COR-L47 (cell line): ENCODE measurements around the gene VAV3.
"Not testable (repeated sequence)": the region's sequence is repeated elsewhere in the genome, so short reads cannot be mapped to it uniquely, and the experiment has no call there.

Source experiments
- DNase-seq: peaks from one replicate; lab custom pipeline; 2025; lab: John Stamatoyannopoulos, UW

VAV3 gene

GRCh38 chr1:107935396-107936064 is 29.4 kb downstream of the VAV3 start:
- no peak for DNase-seq

DNA sequence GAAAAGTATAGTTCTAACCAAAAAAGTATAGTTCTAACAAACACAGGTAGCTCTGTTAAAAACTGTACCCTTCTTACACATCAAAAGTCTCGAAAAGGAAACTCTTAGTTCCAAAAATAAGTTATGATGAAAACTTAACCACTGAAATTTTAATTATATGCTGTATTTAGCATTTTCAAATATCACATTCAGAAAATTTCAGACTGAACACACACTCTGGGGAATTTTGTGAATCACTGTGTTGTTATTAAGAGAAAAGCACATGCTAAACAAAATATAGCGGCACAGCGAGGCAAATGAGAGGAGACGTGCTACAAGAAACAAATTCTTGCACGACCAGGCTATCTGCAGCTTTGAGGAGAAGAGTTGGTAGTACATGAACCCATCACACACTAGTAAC is 30.4 kb downstream of the VAV3 start:
- DNase-seq: no peak

DNA sequence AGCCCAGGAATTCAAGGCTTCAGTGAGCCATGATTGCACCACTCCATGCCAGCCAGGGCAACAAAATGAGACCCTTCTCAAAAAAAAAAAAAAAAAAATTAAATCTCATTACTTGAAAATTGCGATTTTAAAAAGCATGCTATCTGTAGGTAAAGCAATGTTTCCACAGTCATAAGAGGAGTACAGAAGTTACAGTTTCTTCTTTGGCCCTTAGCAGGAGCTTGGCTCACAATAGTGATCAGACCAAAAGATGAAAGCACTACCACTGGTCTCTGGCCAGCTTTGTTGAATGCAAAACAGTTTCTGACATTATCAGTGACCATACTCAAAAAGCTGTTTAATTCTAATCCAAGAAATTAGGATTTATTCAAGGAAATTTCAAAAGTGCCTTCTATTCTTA is 31.2 kb downstream of the VAV3 start:
- no peak for DNase-seq

- DNase-seq: no peak
These were observed 34.7 kb downstream of the VAV3 start for GRCh38 chr1:107930292-107930691.

GRCh38 chr1:107927820-107928219 is 37.2 kb downstream of the VAV3 start:
- no peak for DNase-seq

GRCh38 chr1:107926436-107927080 is 38.4 kb downstream of the VAV3 start:
- peak; percentile 38 for DNase-seq

DNA sequence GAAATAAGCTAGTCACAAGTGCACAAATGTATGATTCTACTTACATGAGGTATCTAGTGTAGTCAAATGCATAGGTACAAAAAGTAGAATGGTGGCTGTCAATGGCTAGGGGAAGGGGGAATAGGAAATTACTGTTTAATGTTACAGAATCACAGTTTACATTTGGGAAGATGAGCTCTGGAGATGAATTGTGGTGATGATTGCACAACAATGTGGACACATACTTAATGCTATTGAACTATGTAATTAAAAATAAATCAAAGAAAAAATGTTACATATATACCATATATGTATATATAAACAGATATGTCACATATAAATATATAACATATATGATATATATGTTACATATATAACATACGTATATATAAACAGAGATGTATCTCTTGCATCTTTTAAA is 39.4 kb downstream of the VAV3 start:
- DNase-seq: no peak

DNA sequence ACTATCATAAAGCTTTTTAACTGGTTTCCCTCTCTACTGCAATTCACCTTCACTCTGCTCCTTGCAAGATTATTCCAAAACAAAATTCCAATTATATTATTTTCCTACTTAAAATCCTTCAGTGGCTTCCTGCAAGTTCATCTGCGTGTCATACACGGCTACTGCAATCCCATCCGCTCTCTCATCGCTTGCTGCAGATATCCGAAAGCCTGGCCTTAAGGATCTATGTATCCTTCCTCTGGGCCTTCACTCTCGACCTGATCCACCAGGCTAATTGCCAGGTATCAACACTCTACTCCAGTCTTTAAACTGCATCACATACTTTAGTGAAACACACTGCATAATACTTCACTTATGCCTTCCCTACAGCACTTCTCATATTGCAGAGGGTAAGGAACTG is 44.0 kb downstream of the VAV3 start:
- DNase-seq: no peak

- DNase-seq: no peak
These were observed 44.4 kb downstream of the VAV3 start for GRCh38 chr1:107920561-107920960.

GRCh38 chr1:107919953-107920352 is 45.0 kb downstream of the VAV3 start:
- DNase-seq: no peak

- DNase-seq: no peak
These were observed 50.7 kb downstream of the VAV3 start for GRCh38 chr1:107914119-107914765.

DNA sequence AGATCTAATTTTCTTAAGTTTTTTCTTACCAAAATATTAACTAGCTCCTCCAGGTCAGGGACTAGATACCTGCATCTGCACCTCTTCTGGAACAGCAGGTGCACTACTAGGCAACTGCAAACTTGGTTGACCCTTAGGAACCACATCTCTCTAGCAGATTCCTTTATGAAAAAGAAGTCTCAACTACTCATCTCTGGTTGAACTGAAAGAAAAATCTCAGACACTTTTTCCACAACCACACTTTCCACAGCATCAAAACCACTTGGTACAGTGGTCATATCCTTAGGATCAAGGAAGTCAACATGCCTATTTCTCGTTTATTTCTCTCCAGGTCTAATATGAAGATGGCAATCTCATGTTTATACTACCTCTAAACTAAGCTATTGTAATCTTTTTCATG is 52.3 kb downstream of the VAV3 start:
- DNase-seq: no peak

- no peak for DNase-seq
These were observed 64.7 kb downstream of the VAV3 start for GRCh38 chr1:107900090-107900945.

DNA sequence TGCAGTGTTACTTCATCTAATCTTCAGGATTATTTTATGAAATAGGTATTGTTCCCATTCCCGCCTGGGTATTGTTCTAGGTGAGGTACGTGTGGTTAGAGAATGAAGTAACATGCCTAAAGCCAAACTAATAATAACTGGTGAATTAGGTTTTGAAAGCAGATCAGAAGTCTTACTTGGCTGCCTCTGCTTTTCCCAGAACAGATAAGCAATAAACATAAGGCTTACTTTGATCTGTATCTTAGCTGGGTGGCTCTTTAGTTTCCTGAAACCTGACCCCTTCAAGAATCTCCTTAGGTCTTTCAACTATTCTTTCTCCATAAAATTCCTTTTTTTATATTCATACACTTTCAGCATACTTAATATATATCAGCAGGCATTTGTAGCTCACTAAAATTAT is 65.3 kb downstream of the VAV3 start:
- DNase-seq: no peak

GRCh38 chr1:107897438-107898345 is 67.3 kb downstream of the VAV3 start:
- no peak for DNase-seq

DNA sequence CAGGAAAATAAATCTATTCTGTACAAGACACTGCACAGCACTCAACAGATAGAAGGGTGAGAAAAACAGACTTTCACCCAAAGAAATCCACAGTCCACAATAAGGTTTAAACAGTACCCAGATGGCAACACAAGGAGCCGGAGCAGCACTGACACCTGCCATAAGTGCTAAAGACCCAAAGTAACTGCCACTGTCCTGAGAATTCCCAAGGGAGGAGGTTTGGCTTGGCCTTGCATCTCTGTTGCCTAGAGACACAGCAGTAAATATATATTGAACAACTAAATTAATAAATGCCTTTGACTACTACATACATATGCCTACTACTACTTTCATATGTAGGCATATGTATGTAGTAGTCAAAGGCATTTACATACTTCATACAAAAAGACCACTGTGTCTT is 68.0 kb downstream of the VAV3 start:
- no peak for DNase-seq

DNA sequence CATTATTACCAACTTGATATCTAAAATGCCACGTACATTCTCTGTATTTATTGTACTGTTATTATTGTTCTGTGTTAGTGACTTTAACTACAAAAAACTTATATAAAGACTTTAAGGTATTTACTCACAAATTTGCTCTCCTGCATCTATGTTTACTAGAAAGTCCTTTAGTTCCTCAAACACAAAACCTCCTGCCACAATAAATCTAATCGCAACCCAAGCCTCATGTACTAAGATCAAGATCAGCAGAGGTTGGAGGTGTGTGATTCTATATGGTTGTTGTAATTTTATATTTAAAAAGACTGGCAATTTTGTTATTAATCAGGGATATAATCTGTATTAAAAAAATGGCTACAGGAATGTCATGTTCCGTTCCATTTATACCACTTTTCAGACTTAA is 68.6 kb downstream of the VAV3 start:
- no peak for DNase-seq

GRCh38 chr1:107895403-107896191 is 69.4 kb downstream of the VAV3 start:
- DNase-seq: no peak

- no peak for DNase-seq
These were observed 70.4 kb downstream of the VAV3 start for GRCh38 chr1:107894605-107895004.

GRCh38 chr1:107893350-107893749 is 71.6 kb downstream of the VAV3 start:
- DNase-seq: not testable (repeated sequence)

GRCh38 chr1:107889524-107889923 is 75.5 kb downstream of the VAV3 start:
- DNase-seq: no peak
